HG03558 (cell line): Measurements from ENCODE around the gene ATXN7L3.

Experiments used
- ATAC-seq: cut with Tn5 transposase; IDR thresholded peaks from one replicate; pipeline ENCODE4 v1.9.1; 2021; ENCODE audit warnings: moderate number of reproducible peaks; ENCODE audit not compliant: unreplicated experiment; ENCODE audit errors: extremely low read depth

The ATXN7L3 gene

DNA sequence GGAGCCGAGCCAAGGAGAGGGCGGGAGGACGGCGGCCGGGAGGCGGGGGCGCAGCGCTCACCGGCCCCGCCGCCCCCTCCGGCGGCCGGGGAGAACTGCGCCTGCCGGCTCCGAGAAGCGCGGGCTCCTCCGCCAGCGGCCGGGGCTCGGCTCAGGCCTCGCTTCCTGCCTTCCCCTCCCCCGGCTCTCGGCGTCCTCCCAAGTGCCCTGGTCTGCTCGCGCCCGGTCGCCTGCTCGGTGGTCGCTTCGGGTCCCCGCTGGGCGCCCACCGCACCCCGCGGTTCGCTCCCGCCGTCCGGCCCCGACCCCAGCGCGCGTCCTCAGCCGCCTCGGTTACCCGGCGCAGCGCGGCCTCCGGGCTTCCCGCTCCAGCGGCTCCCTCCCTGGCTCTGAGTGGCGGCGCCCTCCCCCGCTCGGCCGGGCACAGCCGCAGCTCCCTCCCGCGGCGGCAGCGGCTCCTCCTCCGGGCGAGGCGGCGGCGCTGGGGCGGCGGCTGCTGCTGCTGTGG is 19.5 kb upstream of the ATXN7L3 start:
- ATAC-seq = no peak

DNA sequence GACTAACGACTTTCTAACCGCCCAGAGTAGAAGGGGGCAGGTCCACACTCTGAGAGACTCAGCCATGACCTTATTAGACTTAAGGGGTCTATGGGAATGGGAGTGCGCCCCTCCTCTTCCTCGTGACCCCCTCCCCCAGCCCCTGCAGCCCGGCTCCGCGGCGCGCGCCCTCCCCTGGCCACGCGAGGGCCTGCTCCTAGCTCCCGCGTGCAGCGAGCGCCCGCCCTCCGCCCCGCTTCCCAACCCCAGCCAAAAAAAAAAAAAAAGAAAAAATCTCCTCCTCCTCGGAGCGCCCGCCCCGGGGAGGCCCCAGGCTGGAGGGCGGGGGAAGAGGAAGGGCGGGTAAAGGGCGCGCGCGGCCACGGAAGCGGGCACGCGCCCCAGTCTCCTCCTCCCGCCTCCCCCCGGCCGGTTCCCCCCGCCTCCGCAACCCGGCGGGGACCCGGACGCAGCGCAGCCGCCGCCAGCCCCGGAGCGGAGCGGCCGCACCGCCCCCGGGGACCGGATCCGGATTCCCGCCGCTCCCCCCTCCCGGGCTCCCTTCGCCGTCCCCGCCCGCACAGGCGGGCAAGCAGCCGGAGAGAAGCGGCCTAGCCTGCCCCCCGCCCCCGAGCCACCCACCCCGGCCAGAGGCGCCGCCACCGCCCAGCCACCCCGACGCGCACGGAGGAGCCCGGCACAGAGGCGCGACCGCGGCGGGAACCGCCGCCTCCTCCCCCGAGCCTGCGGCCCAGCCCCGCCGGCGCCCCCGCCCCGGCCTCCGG is 18.8 kb upstream of the ATXN7L3 start:
- ATAC-seq = no peak

DNA sequence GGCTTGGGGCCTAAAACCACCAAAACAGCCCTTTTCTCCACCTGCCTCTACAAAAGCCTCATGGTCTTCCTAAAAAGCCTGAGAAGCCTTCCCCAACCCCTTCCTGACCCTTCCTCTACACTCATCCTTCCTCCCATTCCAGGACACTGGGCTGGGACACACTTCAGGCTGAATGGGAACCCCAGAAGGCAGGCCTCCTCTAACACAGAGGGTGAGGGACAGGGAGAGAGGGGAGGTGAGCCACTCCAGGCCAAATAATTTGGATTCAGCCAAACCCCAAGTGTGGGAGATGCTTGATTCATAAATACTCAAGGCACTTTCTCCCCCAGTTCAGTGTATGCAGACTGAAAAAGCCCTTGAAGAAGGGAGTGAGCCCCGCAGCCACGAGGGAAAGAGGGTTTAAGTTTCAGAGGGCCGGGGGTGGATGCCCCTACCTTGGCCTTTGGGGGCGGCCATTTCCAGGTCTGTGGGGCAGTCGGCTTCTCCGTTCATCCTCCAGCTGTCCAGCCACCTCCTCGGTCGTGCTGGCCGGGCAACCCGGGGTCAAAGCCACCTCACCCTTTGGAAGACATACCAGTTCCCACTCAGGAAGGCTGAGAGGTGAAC is 18.2 kb upstream of the ATXN7L3 start:
- ATAC-seq = no peak

DNA sequence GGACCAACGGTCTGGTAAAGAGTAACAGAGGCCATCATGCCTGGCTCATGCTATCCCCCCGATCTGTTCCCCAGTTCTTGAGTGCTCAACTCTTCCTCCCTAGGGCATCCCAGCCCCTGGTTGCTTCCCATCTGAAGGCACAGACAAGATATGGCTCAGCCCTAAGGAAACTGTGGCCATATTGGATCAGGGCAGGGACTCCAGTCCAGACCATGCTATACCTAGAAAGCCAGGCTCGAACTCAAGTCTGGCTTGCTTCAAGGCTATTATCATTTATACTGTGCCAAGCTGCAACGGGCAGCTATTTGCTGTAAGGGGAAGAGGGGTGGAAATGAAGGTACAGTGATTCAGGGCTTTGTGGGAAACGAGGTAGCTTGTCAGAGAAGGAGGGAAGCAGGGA is 17.0 kb upstream of the ATXN7L3 start:
- ATAC-seq = no peak

DNA sequence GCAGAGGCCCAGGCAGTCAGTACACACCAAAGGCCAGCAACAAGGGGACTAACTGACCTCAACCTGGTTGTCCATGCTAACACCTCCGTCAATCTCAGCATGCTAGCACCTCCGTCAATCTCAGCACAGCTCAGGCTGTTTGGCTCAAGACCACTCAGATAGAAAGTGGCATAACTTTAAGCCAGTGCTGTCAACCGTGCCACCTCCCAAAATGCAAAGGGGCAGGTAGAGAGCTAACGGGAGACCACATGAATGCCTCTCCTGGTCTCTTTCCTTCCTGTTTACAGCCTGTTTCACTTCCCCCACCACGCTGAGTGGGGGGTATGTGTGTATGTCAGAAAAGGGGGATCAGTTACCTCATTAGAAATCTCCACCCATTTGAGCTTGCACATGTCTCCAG is 16.5 kb upstream of the ATXN7L3 start:
- no peak for ATAC-seq

DNA sequence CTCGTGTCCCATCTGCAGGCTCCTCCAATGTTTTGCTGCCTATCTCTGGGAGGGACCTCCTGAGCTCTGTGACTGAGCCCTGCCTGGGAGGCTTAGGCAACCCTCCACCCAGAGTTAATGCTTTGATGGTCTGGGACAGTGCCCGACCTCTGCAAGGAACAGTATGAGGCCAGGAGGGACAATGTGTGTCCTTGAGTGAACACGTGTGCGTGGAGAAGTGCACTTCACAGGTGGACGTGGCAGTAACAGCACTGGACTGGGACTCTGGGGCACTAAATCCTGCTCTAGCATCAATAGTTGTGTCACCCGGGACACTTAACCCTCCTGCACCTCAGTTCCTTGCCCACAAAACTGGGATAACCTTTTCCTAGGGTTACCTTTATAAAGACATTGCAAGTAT is 15.2 kb upstream of the ATXN7L3 start:
- no peak for ATAC-seq

DNA sequence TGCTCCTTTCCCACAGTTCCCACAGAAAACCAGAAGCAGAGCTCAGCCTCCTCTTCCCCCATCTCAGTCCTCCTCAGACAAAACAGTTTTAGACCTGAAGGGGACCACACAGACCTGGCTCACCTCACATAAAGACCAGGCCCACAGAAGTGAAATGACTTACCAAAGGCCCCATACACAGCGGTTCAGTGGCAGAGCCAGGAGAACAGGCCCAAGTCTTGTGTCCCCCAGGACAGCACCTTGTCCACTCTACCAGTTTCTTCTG is 14.5 kb upstream of the ATXN7L3 start:
- no peak for ATAC-seq

DNA sequence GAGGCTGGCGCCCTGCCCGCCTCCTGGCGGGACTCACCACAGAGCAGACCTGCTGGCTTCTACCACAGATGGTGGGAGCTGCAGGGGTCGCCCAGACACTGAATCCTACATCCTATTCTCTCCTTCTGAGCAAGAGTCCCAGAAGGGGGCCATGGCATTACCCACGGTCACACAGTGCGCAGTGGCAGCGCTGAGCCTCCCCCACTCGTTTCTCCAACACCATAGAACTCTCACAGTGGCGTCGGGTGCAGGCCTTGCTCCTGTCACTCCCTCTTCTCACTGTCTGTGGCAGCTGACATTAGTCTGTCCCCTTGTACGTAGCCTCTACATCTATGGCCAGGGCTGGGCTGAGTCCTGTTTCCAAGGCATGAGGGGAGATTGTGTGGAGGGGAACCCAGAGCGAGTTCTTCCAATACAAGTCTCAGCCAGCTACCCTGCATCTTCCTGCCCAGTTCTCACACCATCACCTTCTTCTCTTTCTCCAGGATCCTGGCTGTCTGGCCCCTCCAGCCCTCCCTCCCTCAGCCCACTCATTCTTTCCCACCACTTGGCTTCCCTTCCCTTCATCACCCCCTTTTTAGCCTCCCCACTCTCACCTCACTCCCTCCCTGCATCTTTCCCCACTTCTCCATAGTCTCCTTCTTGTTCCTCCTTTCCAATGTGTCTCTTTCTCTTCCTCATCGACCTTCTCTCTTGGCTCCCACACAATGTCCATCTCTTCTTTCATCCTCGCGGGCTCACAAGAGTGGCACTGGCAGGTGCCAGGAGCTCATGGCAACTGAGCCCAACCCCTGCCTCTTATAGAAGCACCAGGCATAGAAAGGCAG is 13.9 kb upstream of the ATXN7L3 start:
- no peak for ATAC-seq

DNA sequence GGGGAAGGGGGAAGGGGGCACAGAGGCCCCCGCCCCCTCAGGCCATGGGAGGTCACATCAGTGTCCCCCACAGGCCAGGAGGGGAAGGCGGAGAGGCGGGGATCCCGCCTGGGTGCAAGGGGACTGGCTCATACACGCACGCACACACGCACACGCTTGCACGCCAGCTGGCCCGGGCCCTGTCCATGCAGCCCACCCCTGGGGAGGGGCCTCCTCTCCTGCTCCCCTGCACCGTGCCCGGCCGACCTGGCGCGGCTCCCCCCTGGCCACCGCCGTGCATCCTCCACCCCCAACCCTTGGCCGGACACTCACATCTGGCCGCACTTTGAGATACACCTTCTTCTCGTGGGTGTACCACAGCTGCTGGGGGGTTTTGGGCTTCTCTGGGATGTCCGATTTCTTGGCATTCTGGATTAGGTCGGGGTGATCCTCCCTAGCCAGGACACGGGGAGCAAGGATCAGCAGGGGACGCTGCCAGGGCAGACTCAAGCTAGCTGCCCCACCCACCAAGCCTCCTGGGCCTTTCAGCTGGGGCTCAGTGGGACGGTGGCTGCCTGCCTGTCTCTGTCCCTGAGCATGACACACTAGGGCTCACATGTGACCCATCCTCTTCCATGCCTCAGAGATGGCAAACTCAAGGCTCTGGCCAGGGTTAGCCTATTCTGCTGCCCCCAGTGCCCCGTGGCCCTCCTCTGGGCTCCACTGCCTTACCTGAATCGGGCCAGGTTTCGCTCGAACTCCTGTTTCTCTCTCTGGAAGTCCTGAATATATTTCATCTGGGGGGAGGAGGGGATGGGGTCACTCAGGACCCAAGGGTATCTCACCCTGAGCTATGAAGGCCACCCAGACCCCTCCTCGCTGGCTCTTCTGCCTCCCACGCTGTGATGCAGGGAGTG is 13.1 kb upstream of the ATXN7L3 start:
- no peak for ATAC-seq

DNA sequence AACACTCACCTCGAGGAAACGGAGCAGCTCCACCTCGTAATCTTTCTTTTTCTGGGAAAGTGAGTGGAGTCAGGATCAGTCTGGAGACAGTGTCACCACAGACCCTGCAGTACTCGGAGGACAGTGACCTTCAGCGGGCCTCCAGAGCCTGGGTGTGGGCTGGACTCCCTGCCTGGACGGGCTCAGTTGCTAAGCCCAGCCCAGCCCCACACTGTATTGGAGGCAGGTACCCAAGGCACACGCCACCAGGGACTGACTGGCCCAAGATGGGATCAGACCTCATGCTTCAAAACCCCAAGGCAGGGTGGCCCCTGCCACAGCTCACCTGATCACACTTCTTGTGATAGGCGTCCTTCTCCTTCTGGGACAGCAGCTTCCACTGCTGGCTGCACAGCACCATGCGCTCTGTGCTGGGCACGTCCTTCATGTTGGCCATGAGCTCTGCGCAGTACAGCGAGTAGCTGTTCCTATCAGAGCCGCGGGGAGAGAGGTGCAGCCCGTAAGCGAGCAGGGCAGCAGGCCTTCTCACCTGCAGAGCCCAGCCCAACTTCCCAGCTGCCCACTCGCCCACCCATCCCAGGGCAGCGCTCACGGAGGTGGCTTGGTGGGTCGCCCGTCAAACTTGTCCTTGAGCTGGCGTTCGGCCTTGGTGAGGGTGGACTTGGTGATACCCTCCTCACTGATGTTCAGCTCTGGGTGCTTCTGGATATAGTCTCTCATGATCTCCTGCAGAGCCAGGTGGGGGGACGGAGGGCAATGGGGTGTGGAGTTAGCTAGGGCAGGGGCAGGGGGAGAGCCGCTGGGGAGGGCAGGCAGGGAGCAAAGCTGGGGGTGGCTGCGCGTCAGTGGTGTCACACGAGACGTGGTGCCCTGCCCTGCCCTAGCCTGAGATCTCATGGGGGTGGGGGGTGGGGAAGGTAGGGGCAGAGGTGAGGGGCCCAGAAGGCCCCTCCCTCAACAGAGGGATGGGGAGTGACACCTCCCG is 11.9 kb upstream of the ATXN7L3 start:
- ATAC-seq = no peak

DNA sequence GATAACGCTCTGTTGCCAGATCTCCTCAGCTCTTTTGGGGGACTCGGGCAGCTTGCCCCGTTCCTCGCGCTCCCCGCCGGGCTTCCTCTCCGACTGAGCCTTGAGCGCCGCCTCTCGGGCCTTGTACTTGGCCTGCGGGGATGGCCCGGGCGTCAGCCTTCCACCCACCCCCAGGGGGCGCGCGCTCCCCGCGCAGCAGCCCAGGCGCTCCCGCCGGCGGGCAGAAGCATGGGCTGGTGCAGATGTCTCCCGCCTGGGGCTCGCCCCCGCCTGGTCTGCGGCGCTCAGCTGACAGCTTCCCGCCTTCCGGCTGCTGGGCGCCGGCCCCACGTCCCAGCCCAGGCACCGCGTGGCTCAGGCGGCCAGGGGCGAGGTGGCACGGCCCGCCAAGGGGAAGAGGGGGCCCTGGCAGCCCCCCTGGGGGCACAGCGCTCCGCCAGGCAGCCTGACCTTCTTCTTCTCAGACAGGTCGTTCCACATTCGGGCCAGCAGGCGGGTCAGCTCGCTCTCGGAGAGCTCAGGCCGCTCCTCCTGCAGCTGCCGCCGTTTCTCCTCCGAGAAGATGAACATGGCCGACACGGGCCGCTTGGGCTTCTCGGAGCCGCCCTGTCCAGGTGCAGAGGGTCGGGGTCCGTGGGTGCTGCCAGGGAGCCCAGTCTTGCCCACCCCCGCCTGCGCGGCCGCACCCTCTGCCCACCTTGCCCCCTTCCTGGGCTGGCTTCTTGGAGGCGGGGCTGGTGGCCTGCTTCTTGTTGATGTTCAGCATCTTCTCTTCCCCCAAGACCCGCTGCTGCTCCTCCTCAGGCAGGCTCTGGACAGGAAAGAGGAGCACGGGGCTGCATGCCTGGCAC is 10.9 kb upstream of the ATXN7L3 start:
- ATAC-seq = no peak

DNA sequence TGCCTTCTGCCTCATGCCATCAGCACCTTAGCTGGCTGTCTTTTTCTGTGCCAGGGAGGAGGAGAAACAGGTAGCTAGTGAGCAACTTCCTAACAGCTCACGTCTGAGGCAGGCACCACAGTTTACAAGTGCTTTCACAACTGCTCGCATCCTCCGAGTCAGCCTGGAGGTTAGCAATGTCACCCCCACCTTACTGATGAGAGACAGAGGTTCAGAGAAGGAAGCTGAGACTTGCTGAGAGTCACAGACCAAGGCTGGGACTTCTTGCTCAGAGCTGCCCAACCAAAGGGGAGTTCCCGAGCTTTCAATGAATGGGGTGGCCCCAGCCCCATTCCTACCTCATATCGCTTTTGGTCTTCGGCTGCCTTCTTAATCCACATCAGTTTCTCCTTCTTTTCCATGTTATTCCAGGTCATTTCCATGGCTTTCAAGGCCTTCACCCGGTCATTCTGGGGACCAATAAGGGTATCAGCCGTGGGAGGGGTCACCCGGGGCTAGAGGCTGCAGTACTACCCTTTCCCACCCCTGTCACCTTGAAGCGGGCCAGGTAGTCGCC is 10.2 kb upstream of the ATXN7L3 start:
- no peak for ATAC-seq

DNA sequence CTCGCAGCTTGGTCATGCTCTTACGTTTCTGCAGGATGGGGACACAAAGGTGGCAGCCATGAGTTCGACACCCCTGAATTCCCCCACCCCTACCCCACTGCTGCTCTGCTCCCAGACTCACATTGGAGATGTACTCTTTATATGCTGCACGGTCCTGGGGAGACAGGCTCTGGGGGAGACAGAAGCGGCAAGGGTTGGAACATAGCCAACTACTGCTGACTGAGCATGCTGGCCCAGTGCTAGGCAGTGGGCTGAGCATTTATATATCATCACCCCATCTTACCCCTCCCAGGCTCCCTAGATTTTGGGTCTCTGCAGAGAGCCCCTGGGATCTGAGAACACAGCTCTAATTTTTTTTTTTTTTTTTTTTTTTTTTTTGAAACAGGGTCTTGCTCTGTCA is 8.1 kb upstream of the ATXN7L3 start:
- no peak for ATAC-seq

DNA sequence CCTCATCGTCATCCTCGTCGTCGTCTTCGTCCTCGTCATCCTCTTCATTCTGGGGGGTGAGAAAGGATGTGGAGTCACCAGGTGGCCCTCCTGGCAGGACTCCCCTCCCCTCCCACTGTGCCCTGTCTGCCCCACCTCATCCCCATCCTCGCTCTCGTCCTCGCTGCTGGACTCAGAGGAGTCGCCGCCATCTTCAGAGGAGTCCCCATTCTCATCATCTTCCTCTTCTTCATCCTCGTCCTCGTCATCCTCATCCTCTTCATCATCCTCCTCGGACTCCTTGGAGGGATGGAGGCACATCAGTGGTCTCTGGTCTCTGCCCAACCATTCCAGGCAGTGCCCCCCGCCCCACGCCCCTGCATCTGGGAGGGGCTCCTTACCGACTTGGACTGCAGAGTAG is 7.6 kb upstream of the ATXN7L3 start:
- ATAC-seq = no peak

DNA sequence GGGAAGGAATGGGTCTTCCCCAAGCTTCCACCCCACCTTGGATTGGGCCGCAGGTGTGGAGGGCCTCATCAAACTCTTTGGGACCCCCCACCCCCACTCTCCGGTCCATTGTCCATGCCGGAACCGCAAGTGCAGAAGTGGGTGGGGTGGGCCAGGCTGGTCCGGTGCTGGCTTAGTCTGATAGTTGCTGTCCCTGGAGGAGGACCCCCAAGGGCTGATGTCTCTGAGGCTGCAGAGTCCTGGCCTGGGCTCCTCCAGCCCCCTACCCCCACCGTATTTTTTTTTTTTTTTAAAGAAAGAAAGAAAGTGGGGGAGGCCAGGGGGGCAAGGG is 7.1 kb upstream of the ATXN7L3 start:
- ATAC-seq = no peak

DNA sequence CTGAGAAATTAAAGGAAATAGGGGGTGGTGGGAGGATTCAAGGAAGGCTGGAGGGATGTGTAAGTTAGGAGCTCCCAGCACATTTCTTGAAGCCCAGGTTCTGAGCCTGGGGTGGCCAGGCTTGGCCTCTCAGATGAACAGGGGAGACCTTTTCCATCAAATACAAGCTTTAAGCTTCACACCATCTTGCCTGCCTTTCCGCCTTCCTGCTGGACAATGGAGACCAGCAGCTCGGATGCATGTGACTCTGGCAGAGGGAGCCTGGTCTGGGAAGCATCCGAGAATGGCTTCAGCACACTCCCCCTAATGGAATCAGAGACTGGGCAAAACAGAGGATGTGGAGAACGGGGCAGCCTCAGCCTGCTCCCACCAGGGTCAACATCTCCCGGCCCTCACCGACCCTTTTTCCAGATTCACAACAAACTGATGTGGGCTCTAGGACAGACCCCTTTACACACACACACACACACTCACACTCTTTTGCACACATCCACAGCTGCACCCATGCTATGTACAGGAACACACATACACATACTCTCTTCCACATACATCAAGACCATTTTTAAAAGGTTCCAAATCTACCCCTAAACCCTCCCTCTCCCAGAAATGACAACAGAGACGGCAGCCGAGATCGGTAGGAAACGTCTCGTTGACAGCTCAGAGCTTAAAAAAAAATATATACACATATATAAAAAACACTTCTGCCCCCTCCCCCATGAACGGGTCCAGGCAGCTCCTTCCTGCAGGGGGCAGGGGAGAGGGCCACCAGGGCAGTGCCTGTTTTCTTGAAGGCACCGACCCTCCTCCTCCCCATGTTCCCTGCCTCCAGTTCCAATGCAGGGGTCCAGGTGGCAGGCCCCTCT is 6.5 kb upstream of the ATXN7L3 start:
- no peak for ATAC-seq

DNA sequence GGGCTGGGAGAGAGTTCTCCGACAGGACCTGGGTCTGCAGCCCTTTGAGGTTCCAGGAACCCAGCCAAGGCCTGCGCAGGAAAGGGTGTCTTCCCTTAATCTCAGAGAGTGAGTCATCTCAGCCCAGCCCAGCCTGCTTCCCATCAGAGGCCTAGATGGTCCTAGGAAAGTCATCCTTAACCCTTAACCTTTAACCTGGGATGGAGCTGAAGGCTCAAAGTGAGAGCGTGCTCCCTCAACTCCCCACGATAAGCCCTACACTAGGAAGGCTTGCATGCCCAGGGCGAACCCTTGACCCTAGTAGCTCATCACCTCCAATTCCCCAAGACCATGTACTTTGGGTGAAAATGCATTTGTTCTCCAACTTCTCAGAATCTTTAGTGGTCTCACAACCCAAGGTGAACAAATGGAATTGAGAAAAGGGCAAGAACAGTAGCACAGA is 4.8 kb upstream of the ATXN7L3 start:
- ATAC-seq = no peak
